GM19468 (cell line): Measurements from ENCODE around the gene KCNJ5.

Source experiments
- ATAC-seq: cut with Tn5 transposase; IDR thresholded peaks from one replicate; pipeline ENCODE4 v1.9.1; 2021; ENCODE audit warnings: mild to moderate bottlenecking, moderate library complexity, moderate number of reproducible peaks; ENCODE audit not compliant: unreplicated experiment; ENCODE audit errors: extremely low read depth

Gene KCNJ5

GRCh38 chr11:128868841-128869671 is 22.1 kb upstream of the KCNJ5 start:
- ATAC-seq: no peak

GRCh38 chr11:128871168-128871610 is 20.0 kb upstream of the KCNJ5 start:
- ATAC-seq: no peak

GRCh38 chr11:128872094-128872493 is 19.1 kb upstream of the KCNJ5 start:
- no peak for ATAC-seq

GRCh38 chr11:128872594-128872993 is 18.6 kb upstream of the KCNJ5 start:
- no peak for ATAC-seq

DNA sequence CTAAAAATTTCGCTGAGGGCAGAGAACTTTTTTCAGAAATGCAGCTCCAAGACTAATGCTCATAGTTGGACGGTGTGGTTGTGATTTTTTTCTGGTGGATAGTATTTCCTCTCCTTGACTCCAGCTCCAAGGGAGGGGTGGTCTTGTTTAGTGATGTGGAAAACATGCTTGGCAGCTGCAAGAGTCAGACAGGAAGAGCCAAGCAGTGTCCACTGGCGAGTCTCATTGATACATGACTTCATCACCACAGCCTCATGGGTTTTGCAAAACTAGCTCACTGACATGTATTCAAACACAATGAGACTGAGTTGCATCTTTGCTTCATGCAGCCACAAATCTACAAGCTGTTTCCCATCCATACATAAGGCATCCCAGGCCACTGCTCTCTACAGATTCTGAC is 16.7 kb upstream of the KCNJ5 start:
- ATAC-seq: no peak

DNA sequence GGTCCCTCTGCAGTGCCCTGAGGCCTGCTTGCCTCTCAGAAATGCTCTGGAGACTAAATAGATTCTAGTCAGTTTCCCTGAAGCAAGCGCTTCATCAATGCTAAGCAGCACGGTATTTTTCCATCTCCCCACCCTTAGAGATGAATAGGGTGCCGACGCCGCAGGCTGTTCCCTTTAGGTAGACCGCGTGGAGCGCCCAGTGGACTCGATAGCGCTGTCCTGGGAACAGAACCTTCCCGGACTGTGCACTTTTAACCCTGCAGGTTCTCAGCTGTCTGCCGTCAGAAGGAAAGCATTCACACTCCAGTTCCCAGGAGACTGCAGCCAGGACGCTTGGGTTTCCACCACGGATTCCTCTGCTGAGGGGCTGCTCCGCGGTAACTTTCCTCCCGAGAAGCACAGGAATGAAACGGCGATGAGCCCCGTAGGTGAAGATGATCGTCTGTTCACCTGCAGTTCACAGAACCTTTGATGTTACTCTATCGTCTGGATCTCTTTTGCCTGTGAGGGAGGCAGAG is 15.0 kb upstream of the KCNJ5 start:
- no peak for ATAC-seq

GRCh38 chr11:128877726-128878125 is 13.4 kb upstream of the KCNJ5 start:
- ATAC-seq: no peak

- no peak for ATAC-seq
Observed at GRCh38 chr11:128878455-128878854, 12.7 kb upstream of the KCNJ5 start.

DNA sequence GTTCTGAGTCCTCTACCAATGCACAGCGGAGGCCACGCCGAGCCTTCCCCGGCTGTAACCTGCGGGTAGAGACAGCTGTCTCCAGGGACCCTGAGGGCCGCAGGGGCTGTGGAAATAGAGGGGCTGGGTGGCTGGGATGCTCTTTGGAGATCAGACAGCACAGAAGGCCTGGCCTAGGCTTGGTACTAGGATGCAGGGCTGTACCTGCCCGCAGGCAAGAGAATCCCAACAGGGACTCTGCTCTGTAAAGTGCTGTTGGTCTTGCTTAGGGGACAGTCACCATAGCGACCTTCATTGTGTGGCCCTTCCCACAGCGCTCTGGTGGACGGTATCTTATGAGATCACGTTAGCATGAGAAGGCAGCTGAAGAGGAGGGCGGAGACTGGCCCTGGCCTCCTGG is 11.3 kb upstream of the KCNJ5 start:
- ATAC-seq: no peak

DNA sequence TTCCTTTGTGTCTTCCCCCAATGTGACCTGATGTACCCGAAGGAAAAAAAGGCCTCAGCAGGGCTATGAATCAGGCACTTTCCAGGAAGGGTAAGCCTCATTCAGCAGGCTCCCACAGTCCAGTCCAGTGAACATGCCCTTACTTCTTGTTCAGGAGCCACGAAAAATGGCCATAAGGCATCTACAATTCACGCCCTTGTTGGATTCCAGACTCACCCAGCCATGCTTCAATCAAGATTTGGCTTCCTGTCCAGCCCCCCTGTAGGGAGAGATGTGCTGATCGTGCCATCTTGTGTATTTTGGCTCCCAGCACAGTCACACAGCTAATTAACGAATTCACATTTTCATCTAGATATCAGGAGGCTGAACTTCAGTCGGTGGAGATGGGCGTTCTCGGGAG is 9.9 kb upstream of the KCNJ5 start:
- ATAC-seq: no peak

- no peak for ATAC-seq
Observed at GRCh38 chr11:128882451-128882850, 8.7 kb upstream of the KCNJ5 start.

DNA sequence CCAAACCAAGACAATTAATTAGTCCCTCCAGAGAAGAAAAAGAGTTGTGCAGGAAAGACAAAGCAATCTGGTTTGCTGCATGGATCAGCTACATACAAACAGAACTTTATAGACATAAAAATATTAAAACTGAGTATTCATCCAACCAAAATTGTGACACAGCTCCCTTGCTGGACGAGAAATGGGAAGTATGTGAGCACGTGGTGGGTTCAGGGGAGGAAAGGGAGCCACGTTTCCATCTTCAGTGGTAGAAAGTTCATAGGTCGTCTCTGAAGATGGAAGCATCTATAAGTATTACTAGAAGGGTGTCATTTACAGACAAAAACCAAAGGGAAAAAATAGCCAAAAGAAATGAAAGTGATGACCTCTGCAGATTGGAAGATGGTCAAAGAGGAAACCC is 7.1 kb upstream of the KCNJ5 start:
- no peak for ATAC-seq

- ATAC-seq: peak; percentile 93
Observed at GRCh38 chr11:128884703-128885338, 6.3 kb upstream of the KCNJ5 start.

GRCh38 chr11:128886406-128887124 is 4.6 kb upstream of the KCNJ5 start:
- ATAC-seq: no peak

GRCh38 chr11:128888034-128888985 is 2.8 kb upstream of the KCNJ5 start:
- ATAC-seq: no peak

GRCh38 chr11:128889657-128890213 is 1.4 kb upstream of the KCNJ5 start:
- ATAC-seq: no peak

- ATAC-seq: no peak
Observed at GRCh38 chr11:128890216-128890542, 977 bp upstream of the KCNJ5 start.

GRCh38 chr11:128891913-128892398 is 800 bp downstream of the KCNJ5 start:
- no peak for ATAC-seq

- no peak for ATAC-seq
Observed at GRCh38 chr11:128892866-128893565, 1.9 kb downstream of the KCNJ5 start.
